ENCODE data around the gene ARHGAP22.

Gene ARHGAP22

GRCh38 chr10:48549236-48549635, 55.6 kb downstream of the ARHGAP22 start:
- DNase-seq = no peak

GRCh38 chr10:48548531-48549135, 56.2 kb downstream of the ARHGAP22 start:
- DNase-seq = no peak

- no peak for DNase-seq
Measured at GRCh38 chr10:48547981-48548380, 56.9 kb downstream of the ARHGAP22 start.

GRCh38 chr10:48547061-48547895, 57.6 kb downstream of the ARHGAP22 start:
- no peak for DNase-seq

- no peak for DNase-seq
Measured at GRCh38 chr10:48545462-48546145, 59.3 kb downstream of the ARHGAP22 start.

GRCh38 chr10:48543182-48543844, 61.6 kb downstream of the ARHGAP22 start:
- no peak for DNase-seq

- DNase-seq = no peak
Measured at GRCh38 chr10:48542471-48543181, 62.2 kb downstream of the ARHGAP22 start.

GRCh38 chr10:48541144-48541795, 63.6 kb downstream of the ARHGAP22 start:
- no peak for DNase-seq

- DNase-seq = no peak
Measured at GRCh38 chr10:48538611-48539010, 66.3 kb downstream of the ARHGAP22 start.

GRCh38 chr10:48536916-48537890, 67.7 kb downstream of the ARHGAP22 start:
- DNase-seq = no peak

- DNase-seq = no peak
Measured at GRCh38 chr10:48536156-48536500, 68.7 kb downstream of the ARHGAP22 start.

GRCh38 chr10:48535416-48536155, 69.3 kb downstream of the ARHGAP22 start:
- no peak for DNase-seq

- DNase-seq = no peak
Measured at GRCh38 chr10:48533951-48534720, 70.7 kb downstream of the ARHGAP22 start.

- no peak for DNase-seq
Measured at GRCh38 chr10:48533540-48533939, 71.3 kb downstream of the ARHGAP22 start.

- DNase-seq = no peak
Measured at GRCh38 chr10:48531486-48531885, 73.4 kb downstream of the ARHGAP22 start.

GRCh38 chr10:48529331-48529730, 75.5 kb downstream of the ARHGAP22 start:
- DNase-seq = no peak

- no peak for DNase-seq
Measured at GRCh38 chr10:48527756-48528155, 77.1 kb downstream of the ARHGAP22 start.

GRCh38 chr10:48526846-48527505, 77.9 kb downstream of the ARHGAP22 start:
- no peak for DNase-seq

Measured in CD4-positive, alpha-beta T cell treated with Interleukin-17A for 1 hour (primary cell).